DLD1 (cell line): ENCODE results near the gene ATOH8.

ENCODE experiments used
- in situ Hi-C: cut with HindIII; loops from 2 replicates; pipeline ENCODE4 v1.10.0; 2017; ENCODE audit warnings: low sequenced_read_pairs

The ATOH8 gene

DNA sequence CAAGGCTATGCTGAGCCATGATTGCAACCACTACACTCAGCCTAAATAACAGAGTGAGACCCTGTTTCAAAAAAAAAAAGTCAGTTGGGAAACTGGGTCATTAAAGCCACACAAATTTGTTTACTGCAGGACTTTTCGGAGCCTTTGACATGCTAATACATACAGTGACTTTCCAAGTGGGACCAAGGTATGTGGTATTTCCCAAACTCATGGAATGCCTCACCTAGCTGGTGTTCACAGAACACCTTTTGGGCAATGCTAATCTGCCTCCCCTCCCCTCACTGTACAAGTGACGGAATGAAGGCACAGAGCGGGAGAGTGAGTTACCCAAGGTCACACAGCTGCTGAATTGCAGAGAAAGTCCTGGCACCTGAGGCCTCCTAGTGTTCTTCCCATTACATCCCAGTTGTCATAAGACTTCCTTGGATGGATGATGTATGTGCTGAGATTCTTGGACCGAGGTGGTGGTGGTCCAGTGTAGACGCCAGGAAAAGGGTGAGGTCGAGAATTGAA is 30.7 kb downstream of the ATOH8 start:
- in situ Hi-C loops, result no loop called here

DNA sequence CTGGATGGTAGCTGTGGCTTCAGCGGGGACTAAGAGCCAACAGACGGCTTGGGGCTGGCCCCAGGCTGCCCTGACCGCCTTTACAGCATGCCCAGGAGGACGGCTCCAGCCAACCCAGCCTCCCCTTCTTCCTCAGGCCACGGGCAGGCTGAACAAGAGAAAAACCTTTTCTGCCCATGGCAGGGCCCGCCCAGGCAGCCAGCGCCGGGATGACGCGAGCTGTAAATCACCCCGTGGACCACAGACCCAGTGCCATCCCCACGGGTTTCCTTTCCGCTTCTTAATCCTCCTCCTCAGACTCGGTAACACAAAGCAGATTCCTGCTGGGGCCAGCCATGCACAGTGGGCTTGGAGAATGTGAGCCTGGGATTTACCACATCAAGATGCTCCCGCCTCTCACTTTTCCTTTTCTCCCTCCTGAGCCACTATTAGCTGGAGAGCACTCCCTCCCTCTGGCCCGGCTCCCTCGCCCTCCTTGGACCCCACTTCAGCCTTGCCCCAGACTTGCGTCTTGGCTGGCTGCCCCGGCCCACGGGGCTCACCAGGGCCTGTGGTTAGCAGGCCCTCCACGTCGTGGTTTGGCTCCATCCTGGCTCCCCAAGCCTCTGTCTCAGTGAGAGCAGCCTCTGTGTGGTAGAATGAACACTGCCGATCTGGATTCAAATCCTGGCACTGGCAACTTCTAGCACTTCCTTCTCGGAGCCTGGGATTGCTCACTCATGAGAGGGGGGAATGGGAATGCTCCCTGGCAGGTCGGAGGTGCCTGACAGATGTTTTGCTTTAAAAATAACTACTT is 31.4 kb downstream of the ATOH8 start:
- in situ Hi-C loops, result no loop called here

DNA sequence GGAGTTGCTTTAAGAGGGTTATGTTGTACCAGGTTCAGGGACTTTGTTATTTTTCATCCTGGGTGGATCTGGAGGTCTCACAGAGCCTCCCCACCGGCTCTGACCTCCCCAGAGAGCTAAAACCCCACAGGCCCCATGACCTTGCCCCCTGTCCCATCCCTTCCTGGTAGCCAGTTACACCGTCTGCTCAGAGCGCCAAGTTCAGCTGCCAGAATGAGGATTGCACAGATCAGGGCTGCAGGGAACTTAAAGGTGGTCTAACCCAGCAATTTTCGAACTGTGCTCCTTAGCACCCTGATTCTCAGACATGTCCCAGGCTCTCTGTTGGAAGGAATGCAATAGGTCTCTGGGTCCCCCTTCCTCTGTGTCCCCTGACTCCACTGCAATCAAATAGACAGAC is 32.1 kb downstream of the ATOH8 start:
- in situ Hi-C loops, result no loop called here

DNA sequence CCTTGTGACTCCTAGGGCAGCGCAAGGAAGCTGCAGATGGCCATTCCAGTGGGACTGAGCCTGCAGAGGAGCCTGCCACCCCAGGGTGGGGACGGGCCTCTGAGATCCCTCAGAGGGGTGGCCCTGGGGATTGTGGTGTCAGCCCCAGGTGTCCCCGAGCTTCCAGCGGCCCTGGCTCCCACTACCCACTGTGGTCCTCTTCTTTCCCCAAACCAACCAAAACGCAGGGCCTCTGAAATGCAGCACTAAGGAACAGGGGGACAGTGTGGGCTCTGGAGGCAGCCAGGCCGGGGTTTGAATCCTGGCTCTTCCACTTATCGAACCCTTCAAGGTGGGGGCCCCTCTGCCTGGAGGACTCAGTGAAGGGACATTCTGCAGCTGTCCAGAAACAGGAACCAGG is 32.7 kb downstream of the ATOH8 start:
- in situ Hi-C loops, result no loop called here

DNA sequence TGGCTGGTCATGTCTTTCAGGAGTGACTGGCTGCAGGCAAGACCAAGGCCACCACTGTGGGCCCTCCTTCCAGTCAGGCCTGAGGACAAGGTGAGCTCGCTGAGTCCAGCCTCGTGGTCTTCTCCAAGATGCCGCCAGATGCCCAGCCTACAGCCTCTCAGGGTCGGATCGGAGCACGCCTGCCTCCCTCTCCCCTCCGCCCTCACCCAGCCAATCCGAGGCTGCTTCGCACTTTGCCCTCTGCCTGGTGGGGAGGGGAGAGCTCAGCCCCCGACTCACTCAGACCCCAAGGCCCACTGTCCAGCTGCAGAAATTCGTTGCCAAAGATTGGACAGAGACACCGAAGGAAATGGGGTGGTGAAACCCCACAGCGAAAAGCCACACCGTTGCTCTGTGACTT is 33.1 kb downstream of the ATOH8 start:
- in situ Hi-C loops, result no loop called here

DNA sequence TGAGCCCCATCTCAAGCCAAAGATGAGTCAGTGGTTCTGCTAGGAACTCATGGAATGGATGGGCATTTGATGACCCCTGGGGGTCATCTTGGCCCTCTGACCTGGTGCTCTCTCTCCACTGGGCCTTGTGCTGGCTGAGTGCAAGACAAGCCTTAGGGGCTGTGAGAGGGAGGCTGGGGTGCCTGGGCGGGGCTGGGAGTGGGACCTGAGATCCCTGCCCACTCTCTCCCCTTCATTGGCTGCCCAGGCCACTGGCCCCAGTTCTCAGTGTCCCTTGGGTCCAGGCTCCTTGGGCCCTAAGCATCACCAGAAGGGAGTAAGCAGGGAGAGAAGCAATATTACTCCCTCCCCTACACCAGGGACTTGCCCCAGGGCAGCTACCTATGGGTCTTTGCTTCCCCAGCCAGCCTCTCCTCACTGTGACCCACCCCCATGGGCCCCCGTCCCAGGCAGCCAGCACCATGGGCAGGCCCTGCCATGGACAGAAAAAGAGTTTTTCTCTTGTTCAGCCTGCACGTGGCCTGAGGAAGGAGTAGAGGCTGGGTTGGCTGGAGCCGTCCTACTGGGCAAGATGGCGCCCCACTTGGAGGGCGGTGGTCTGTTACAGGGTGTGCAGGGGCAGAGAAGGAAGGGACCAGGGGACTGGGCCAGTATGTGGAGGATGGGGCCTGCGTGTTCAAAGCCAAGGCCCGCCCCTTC is 33.6 kb downstream of the ATOH8 start:
- in situ Hi-C loops, result no loop called here

DNA sequence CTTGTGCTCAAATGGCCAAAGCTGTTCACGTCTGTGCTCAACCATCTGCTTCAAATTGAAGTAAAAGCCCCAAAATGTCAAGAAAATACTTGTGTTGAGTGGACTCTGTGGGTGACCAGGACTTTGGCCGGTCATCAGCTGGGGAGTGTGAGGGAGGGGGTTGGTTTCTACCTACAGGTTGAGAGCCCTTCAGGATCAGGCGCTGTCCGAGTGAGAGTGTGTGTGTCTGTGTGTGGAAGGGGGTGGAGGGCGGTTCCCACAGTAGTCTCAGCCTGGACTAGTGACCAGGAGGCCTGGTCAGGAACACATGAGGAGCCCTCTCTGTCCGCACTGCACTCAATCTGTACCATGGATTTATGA is 34.2 kb downstream of the ATOH8 start:
- in situ Hi-C loops, result no loop called here

DNA sequence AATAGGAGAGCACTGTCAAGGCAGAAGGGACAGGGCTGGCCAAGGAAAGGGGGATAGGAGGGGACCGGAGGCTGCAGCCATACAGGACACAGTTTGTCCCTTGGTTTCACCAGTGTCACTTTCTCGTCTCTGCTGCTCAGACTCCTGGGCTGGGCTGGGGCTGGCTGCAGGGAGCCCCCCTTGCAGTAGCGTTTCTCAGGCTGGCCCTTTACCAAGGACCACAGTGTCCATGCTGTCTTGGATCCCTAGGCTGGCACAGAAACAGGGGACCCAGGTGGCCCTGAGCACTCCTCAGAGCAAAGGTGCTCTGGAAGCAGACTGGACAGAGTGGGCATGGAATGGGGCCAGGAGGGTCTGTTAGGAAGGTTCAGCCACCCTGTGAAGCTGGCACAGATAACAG is 34.8 kb downstream of the ATOH8 start:
- in situ Hi-C loops, result no loop called here

DNA sequence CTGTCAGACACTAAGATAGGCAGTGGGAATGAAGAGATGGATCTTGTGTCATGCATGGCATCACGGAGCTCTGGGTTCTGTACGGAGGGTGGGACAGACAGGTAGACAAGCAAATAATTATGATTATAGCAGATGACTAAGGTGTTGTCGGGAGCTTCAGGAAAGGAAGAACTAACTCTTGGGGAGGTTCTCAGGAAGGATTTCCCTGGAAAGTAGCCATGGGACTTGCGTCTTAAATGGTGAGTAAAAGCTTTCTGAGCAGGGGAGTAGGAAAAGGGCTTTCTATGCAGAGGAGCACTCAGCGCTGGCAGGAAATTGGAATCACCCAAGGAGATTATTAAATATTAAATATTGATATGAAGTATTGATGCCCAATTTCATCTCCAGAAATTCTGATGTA is 35.5 kb downstream of the ATOH8 start:
- in situ Hi-C loops, result no loop called here

DNA sequence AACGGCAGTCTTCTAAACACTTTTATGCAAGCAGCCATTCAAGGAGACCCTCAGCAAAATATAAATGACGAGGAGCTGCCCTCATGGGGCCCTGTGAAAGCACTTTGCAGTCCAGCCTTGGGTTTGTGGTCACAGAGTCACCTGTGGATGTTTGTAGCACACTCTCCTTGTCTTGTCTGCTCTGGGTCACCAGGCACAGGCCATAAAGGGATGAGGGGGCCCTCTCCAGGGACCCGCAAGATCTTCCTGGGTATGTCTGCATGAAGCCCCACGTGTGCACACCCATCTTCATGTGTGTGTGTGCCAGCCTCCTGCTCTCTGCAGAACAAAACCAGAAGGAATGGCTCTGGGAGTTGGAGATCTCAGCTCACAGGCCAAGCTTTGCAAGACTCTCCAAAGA is 36.2 kb downstream of the ATOH8 start:
- in situ Hi-C loops, result no loop called here

DNA sequence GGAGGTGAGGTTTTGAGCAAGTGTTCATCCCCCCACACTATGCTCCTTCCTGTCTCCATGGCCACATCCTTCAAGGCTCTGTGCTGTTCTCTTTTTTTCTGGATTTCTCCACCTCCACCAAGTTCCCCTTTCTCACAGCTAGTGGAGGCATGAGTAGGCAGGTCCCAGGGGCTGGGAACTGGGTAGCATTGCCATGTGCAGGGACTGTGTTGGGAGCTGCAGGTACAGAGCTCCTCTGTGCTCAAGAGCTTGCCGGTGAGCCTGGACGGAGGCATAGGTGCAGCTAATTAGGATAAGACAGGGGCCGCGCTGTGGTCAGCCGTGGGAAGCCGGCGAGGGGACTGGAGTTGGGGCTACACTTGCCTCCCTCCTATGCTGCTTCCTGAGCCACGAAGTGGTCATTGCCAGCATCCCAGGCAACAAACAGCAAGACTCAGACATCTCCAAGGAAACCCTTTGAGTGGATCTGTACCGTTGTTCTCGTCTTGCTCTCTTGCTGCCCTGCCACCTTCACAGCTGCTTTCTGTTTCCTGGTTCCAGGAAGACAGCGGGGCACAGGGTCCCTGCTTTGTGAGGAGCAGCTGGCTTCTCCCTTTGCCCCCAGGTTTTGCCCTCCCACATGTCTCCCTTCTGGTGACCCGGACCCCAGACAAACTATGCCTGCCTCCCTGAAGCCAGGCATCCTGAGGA is 36.9 kb downstream of the ATOH8 start:
- in situ Hi-C loops, result no loop called here

DNA sequence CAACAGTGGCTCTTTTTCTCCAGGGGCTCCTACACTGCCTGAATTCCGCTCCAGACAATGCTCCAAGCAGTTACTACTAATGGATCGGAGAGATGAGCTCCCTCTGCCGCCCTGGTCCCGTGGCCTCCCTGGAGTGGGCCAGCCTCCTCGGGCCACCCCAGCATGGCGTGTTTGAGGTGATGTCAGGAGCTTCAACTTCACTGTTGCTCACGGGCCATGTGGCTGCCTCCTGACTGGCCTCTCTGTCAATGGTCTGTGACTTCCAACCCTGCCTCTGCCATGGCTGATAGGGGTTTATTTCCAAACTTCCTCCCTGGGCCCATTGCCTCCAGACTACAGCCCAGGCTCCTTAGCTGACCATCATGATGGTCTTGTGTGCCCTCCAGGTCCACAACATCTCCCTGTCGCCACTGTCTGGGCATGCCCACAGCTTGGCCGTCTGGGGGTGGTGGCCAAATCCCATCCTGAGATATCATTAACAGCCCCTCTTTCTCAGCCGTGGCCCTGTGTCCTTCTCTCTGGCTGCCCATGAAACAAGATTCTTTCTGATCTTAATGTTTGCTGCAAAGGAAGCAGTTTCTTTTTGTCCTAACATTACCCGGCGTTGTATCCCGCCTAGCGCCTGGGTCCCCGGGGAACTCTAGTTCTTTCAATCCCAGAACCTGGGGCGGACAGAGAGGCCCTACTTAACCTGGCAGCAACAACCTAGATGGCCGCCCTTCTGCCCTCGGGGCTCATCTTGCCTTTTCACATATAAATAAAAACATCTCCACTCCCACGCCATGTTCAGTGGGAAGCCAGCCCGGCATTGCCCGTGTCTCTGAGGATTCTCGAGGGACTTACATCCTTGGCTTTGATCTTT is 38.1 kb downstream of the ATOH8 start:
- in situ Hi-C loops, result no loop called here

DNA sequence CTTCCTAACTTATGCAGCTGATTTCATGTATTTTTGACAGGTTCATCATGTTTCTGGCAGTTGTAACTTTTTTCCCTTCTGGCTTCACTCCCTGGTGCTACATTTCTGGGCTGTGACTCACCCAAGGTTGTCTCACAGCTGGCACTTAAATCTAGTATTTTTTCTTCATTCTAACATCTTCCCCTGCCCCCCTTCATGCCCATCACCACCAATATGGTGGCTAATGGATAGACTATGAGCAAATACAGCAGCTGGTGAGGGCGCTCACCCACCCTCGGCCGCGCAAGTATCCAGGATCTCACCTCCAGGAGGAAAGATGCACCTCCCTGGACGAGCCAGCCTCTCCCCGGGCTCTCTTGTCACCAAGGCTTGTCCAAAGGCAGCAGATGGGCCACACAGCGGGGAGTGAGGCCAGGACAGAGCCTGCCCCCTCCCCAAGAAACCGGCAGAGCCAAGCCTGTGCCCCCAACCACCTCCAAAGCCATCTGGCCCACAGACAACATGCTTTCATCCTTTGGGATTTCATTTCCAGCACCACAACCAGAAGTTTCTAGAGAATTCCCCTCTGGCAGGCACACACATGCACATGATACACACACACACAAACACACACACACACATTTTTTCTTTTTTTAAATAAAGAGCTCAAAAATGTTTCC is 39.1 kb downstream of the ATOH8 start:
- in situ Hi-C loops, result no loop called here

DNA sequence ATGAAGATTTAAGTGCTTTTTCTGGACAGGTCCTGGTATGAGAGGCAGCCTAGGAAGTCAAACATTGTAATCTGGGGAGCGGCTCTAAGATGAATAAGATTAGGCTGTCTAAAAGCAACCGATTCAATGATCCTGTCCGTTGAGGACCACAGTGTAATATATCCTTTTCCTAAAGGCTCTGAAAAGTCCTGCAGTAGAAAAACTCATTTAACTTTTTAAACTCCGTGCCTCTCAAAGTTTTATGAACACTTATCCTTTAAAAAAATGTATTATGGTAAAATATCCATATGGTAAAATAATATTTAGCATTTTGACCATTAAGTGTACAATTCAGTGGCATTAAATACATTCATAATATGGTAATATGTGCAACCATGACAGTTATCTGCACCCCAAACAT is 39.8 kb downstream of the ATOH8 start:
- in situ Hi-C loops, result no loop called here

DNA sequence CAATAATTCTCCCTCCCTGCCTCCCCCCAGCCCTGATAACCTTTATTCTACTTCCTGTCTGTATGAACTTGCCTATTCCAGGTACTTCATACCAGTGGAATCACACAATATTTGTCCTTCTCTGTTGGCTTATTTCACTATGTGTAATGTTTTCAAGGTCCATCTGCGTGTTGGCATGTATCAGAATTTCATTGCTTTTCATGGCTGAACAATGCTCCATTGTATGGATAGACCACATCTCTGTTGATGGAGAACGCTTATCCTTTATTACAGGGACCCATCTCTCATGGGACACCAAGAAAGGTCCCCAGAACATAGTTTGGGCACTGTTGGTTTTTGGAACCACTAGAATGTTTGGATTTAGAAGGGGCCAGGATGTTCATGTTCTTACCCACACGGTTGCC is 40.2 kb downstream of the ATOH8 start:
- in situ Hi-C loops, result no loop called here

DNA sequence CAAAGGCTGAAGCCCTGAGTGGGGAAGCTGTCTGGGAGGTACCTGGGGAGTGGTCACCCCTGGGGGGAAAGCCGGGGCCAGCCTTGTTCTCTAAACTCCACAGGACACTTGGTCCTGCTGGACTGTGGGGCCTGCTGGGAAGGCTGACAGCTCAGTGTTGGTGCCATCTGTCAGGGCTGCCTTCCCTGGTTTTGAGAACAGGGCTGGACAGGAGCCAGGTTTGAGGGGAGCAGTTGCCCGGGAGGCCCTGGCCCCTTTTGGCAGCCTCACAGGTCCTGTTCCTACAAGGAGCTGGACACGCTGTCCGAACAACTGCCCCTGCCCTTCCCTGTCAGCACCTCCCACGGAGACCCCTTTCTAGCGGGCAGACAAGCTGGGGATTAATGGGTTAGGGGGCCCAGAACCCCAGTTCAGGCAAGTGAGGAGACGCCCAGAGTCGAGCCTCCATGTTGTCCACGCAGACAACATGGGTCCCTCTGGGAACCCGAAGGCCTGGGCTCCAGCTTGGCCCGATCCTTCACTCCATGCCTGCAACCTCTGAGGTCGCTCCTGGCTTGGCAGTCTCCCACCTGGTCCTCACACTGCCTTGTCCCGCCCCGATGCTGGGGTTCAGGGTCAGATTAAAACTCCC is 40.8 kb downstream of the ATOH8 start:
- in situ Hi-C loops, result no loop called here

DNA sequence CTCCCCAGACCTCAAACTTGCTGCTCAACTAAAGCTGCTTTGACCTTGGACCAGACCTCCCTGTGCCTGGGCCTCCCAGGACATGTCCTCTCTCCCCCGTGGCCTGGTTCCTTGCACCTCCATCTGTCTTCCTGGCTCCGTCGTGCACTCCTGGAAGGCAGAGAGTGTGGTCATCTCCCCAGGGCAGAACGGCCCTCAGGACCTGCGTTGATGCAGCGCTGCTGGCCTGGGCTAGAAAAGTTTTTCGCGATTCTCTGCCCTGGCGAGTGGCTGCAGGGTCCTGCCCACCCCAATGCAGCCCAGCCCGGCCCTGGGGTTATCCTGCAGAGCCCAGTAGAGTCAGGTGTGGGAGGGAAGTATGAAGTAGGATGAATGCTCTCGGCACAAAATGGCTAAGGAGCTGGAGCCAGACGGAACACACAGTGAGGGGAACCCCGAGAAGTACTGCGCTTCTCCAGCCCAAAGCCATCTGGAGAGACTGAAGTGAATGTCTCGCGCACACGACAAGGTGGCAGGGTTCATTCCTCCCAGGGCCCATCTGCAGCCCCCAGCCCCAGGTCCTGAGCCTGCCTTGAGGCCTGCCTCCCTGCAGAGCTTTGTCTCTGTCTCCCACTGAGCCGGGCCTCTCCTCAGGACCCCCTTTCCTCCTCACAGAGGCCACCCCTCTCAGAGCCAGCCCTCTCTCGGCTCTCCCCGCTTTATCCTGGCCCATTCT is 41.7 kb downstream of the ATOH8 start:
- in situ Hi-C loops, result no loop called here

DNA sequence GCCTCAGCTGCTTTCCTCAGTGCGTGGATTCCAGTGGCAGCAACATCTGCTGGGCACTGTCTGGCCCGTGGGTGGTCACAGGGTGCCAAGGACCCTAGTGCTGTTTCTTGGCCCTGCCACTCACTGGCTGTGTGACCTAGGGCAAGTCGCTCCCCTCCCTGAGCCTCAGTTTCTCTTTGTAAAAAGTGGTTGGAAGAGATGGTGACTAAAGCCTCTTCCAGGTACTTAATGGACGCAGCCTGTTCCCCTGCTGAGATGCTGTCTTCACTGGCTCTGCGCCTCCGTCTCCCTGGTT is 42.2 kb downstream of the ATOH8 start:
- in situ Hi-C loops, result no loop called here
